Stomach (tissue), 9 donors: ENCODE measurements around the gene FAM9C. TPM values are rescaled to one million over a fixed set of nuclear protein-coding genes. Genes with fewer than 3 reads are reported as not detected.

Experiments
- DNase-seq, 2 donors: peaks; one replicate each; pipeline versions ENCODE4 v3.0.0 to v3.0.0-alpha.2; 2013 to 2019
- H3K27ac ChIP-seq, 5 donors: fragments of 200-600 bp in 4 of 5; sonication (generic) in 4 of 5; one replicate each; pipeline ENCODE4 v1.5.1; 2013 to 2019; ENCODE audit warnings: mild to moderate bottlenecking in 1 of 5, moderate library complexity in 1 of 5
- H3K27me3 ChIP-seq, 3 donors: fragments of 200-600 bp; sonication (generic); one replicate each; pipeline ENCODE4 v1.5.1; 2017 to 2019; ENCODE audit warnings: mixed run types in 1 of 3
- H3K36me3 ChIP-seq, 4 donors: fragments of 200-600 bp; sonication (generic); 1 replicate in 3 of 4; 2 replicates in 1 of 4; pipeline ENCODE4 v1.5.1; 2016 to 2019
- H3K4me1 ChIP-seq, 4 donors: fragments of 200-600 bp; sonication (generic); one replicate each; pipeline ENCODE4 v1.5.1; 2016 to 2019
- H3K4me3 ChIP-seq, 4 donors: fragments of 200-600 bp; sonication (generic) in 3 of 4; one replicate each; pipeline ENCODE4 v1.5.1; 2016 to 2019; ENCODE audit warnings: mild to moderate bottlenecking in 1 of 4
- H3K9me3 ChIP-seq, 4 donors: fragments of 200-600 bp; sonication (generic); one replicate each; pipeline ENCODE4 v1.5.1; 2016 to 2019
- CTCF ChIP-seq, 7 experiments: fragments of 450-650 bp in 4 of 7; fragments of 200-600 bp in 3 of 7; sonication (generic) in 3 of 7; IDR thresholded peaks; one replicate each; pipeline ENCODE4 v1.5.1; 2016 to 2019; ENCODE audit warnings: antibody characterized with exemption in 7 of 7, control low read depth in 2 of 7, mild to moderate bottlenecking in 1 of 7
- EP300 ChIP-seq: sonication (generic); formaldehyde crosslinking; IDR thresholded peaks from one replicate; pipeline ENCODE4 v1.6.1; 2017; ENCODE audit warnings: antibody characterized with exemption
- POLR2A ChIP-seq, 4 donors: fragments of 450-650 bp; IDR thresholded peaks; one replicate each; pipeline ENCODE4 v1.6.1; 2016; ENCODE audit warnings: antibody characterized with exemption in 4 of 4, control low read depth in 2 of 4, mild to moderate bottlenecking in 1 of 4, moderate library complexity in 1 of 4
- POLR2AphosphoS5 ChIP-seq, 3 donors: sonication (generic); formaldehyde crosslinking; IDR thresholded peaks; one replicate each; pipeline ENCODE4 v1.6.1; 2016; ENCODE audit warnings: antibody characterized with exemption in 3 of 3
- WGBS, 5 donors: extraction: QIAGEN DNeasy Blood & Tissue Kit in 3 of 5; methylation state at CpG; one replicate each; pipeline versions ENCODE4 v1.1.5 to v1.1.7; 2013 to 2018; 5-methylcytosine and 5-hydroxymethylcytosine counted together
- intact Hi-C: fragments of 100-400 bp; cut with DNase I; formaldehyde crosslinking; loops from one replicate; pipeline ENCODE4 v1.15.1; 2023; ENCODE audit warnings: low total_unique reads
- polyA plus RNA-seq, 3 donors: library from polyadenylated mRNA; stranded (reverse); fragments of 200-250 nt; gene quantifications; one replicate each; pipeline ENCODE4 v1.2.3, GENCODE V29; 2013
- total RNA-seq, 5 donors: library from RNA; depleted of rRNA; stranded (reverse); fragments of >200 nt; gene quantifications; one replicate each; pipeline versions ENCODE4 v1.1.0 to v1.2.3, GENCODE V29; 2014 to 2016
- donor health status: healthy with polysubstance abuse.
- donor health status: Bipolar disorder and iron deficiency.
- donor health status: healthy.

FAM9C gene
- total and polyA plus RNA-seq, 8 donors = 0.18 to 0.31 TPM; not detected in 6

GRCh38 chrX:13009844-13010243 is 34.6 kb downstream of the FAM9C start:
- no peaks in the 10 kb centered on the region for H3K27me3 ChIP-seq
- no peak overlapping the region for H3K4me3 ChIP-seq
- DNase-seq = no peak
- no peak for TF ChIP-seq POLR2AphosphoS5 (IDR thresholded peaks at IDR 0.05)
- TF ChIP-seq CTCF (IDR thresholded peaks at IDR 0.05) = no peak
- TF ChIP-seq EP300 = no peak
- no peak for TF ChIP-seq POLR2A (IDR thresholded peaks at IDR 0.05)
- intact Hi-C loops = no loop called here
- whole genome bisulfite sequencing, 5 donors = 86 to 94% (median 91%) methylated on average over 8 of the region's 8 CpGs
- H3K9me3 ChIP-seq = no peaks in the 10 kb centered on the region
- H3K4me1 ChIP-seq = peaks cover 0 to 62% (median 26%) of the 10 kb centered on the region in 4 donors
- peak overlapping the region in 2 of 5 donors; percentile 35 to 61 for H3K27ac ChIP-seq
- no peaks in the 10 kb centered on the region for H3K36me3 ChIP-seq

GRCh38 chrX:13009273-13009672 is 35.1 kb downstream of the FAM9C start:
- no peaks in the 10 kb centered on the region for H3K36me3 ChIP-seq
- TF ChIP-seq POLR2AphosphoS5 (IDR thresholded peaks at IDR 0.05) (no peak), EP300 (no peak), CTCF (IDR thresholded peaks at IDR 0.05) (no peak), POLR2A (IDR thresholded peaks at IDR 0.05) (no peak)
- DNase-seq = no peak
- H3K27ac ChIP-seq = peak overlapping the region in 3 of 5 donors; percentile 7 to 61 (median 35)
- intact Hi-C loops = no loop called here
- no peak overlapping the region for H3K4me3 ChIP-seq
- no peaks in the 10 kb centered on the region for H3K9me3 ChIP-seq
- 29 to 65% (median 55%) methylated on average over 3 of the region's 3 CpGs for WGBS, 5 donors
- peaks cover 0 to 62% (median 26%) of the 10 kb centered on the region in 4 donors for H3K4me1 ChIP-seq
- H3K27me3 ChIP-seq = no peaks in the 10 kb centered on the region

GRCh38 chrX:13008851-13009250 is 35.6 kb downstream of the FAM9C start:
- TF ChIP-seq POLR2A (IDR thresholded peaks at IDR 0.05) (no peak), CTCF (IDR thresholded peaks at IDR 0.05) (no peak), EP300 (no peak), POLR2AphosphoS5 (IDR thresholded peaks at IDR 0.05) (no peak)
- Histone ChIP-seq H3K27me3 (no peaks in the 10 kb centered on the region), H3K27ac (peak overlapping the region in 2 of 5 donors; percentile 60 to 61), H3K36me3 (no peaks in the 10 kb centered on the region), H3K4me3 (no peak overlapping the region), H3K9me3 (no peaks in the 10 kb centered on the region), H3K4me1 (peaks cover 0 to 57% (median 26%) of the 10 kb centered on the region in 4 donors)
- DNase-seq = no peak
- intact Hi-C loops = no loop called here
- WGBS, 5 donors = 85 to 98% (median 95%) methylated on average over 3 of the region's 3 CpGs

GRCh38 chrX:13008189-13008533 is 36.3 kb downstream of the FAM9C start:
- WGBS, 5 donors = 42 to 52% (median 48%) methylated on average over 2 of the region's 2 CpGs
- no peaks in the 10 kb centered on the region for H3K36me3 ChIP-seq
- no peak for DNase-seq
- peaks cover 0 to 51% (median 26%) of the 10 kb centered on the region in 4 donors for H3K4me1 ChIP-seq
- no peak overlapping the region for H3K4me3 ChIP-seq
- peak overlapping the region in 4 of 5 donors; percentile 31 to 61 (median 56) for H3K27ac ChIP-seq
- H3K9me3 ChIP-seq = no peaks in the 10 kb centered on the region
- TF ChIP-seq EP300 (no peak), POLR2AphosphoS5 (IDR thresholded peaks at IDR 0.05) (no peak), POLR2A (IDR thresholded peaks at IDR 0.05) (no peak), CTCF (IDR thresholded peaks at IDR 0.05) (no peak)
- intact Hi-C loops = no loop called here
- H3K27me3 ChIP-seq = no peaks in the 10 kb centered on the region
